ENCODE data around the gene PRAMEF7.
"Not testable (repeated sequence)": the region's sequence is repeated elsewhere in the genome, so short reads cannot be mapped to it uniquely, and the experiment has no call there.

DNA sequence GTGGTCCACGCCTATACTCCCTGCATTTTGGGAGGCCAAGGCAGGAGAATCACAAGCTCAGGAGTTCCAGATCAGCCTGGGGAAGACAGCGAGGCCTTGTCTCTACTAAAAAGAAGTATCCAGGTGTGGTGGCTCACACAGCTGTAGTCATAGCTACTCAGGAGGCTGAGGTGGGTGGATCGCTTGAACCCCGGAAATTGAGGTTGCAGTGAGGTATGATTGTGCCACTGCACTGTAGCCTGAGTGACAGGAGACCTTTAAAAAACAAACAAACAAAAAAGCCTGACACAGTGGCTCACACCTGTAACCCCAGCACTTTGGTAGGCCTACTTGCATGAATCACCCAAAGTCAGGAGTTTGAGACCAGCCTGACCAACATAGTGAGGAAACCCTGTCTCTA is 38.0 kb upstream of the PRAMEF7 start:
- TF ChIP-seq CTCF, EP300 (IDR thresholded peaks at IDR 0.05): not testable (repeated sequence)
